ENCODE data around the gene CNTRL.

- TF ChIP-seq CTCF (conservative IDR thresholded peaks at IDR 0.05 in 1 of 2, IDR thresholded peaks at IDR 0.05 in 1 of 2; ENCODE audit: low read depth in 1 of 2, low read length in 2 of 2), result no peak
- TF ChIP-seq EZH2 (IDR thresholded peaks at IDR 0.05; ENCODE audit: low read length, missing control alignments), result no peak
Observed at GRCh38 chr9:121171236-121171635, 96.5 kb downstream of the CNTRL start.
